GM06990 (cell line): ENCODE measurements around the gene IPPK.

ENCODE experiments used
- DNase-seq: peaks from one replicate; pipeline ENCODE4 v3.0.0-alpha.2; 2011; ENCODE audit not compliant: insufficient read length; ENCODE audit errors: extremely low read depth
- H3K27me3 ChIP-seq: replicated peaks from 2 replicates; pipeline ENCODE4 v1.6.0; 2011; ENCODE audit warnings: low read length; ENCODE audit not compliant: control insufficient read depth, insufficient read depth
- H3K36me3 ChIP-seq: 2 replicates; pipeline ENCODE4 v1.5.1; 2011; ENCODE audit warnings: low read length; ENCODE audit not compliant: control insufficient read depth, insufficient read depth
- H3K4me3 ChIP-seq: replicated peaks from 2 replicates; pipeline ENCODE4 v1.5.1; 2011; ENCODE audit warnings: low read depth, mild to moderate bottlenecking, control low read depth, low read length
- CTCF ChIP-seq: IDR thresholded peaks from 2 replicates; pipeline ENCODE4 v1.5.1; 2011; ENCODE audit warnings: low read length, control low read depth, mild to moderate bottlenecking, inconsistent platforms; ENCODE audit not compliant: insufficient read depth, poor library complexity, severe bottlenecking

Gene IPPK

DNA sequence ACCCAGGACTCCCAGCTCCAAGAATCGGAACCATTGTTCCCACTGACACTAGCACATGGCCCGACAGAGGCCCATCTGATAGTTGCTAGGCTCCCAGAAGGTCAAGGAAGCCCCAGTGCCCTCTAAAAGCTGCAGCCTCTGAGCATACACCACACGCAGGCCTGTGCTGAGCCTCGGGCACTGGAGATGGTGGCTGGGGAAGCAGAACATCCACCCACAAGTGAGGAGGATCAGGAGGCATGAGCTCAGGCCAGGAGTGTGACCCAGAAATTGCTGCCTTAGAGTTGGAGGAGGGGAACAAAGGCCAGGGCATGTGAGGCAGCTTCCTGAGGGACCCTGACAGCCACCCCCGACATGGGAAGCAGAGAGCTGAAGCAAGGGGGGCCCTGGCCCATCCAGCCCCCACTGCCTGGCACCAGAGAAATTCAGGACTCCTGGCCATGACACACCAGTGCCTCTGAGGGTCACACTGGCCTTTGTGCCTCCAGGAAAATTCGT lies 21.4 kb downstream of the IPPK start:
- Histone ChIP-seq H3K4me3 (no peak overlapping the region), H3K36me3 (peaks cover 17% of the 10 kb centered on the region)

DNA sequence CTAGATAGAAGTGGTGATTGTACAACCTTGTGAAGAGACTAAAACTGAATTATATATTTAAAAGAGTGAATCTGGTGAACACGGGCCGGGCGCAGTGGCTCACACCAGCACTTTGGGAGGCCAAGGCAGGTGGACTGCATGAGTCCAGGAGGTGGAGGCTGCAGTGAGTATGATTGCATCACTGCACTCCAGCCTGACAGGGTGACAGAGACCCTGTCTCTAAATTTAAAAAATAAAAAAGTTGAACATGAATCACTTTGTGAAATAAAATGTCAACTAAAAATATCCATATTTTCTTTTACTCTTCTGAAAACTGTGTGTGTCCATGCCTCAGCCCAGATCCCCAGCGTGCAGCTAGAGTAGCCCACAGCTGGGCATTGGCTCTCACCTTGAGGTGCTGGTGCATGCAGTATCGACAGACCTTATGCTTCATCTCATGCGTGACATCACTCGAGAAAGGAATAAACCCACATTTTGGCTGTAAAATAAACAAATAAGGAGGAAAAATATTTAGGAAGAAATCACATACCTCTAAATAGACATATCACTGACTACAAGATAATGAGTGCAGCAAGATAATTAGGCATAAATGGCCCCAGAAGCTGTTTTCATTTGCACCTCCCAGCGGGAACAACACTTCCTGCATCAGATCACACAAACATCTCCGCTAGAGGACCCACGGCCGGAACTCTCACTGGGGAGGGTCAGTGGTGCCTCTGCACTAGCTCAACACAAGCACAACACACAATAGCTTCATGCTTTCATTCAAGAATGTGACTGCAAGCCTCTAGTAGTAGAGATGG lies 22.1 kb downstream of the IPPK start:
- Histone ChIP-seq H3K27me3 (no peaks in the 10 kb centered on the region), H3K4me3 (no peak overlapping the region), H3K36me3 (peaks cover 17% of the 10 kb centered on the region)
- no peak for DNase-seq
- TF ChIP-seq CTCF, result no peak

More for the DNA sequence above, 21.4 kb downstream of the IPPK start:
- no peak for DNase-seq
- TF ChIP-seq CTCF, result no peak
- H3K27me3 ChIP-seq, result no peaks in the 10 kb centered on the region

DNA sequence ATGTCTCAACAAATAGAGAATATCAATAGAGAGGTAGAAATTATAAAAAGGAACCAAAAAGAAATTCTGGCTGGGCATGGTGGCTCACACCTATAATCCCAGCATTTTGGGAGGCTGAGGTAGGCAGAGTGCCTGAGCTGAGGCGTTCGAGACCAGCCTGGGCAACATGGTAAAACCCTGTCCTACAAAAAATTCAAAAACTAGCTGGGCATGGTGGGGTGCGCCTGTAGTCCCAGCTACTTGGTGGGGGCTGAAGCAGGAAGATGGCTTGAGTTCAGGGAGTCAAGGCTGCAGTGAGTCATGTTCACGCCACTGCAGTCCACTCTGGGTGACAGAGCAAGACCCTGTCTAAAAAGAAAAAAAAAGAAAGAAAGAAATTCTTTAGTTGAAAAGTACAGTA lies 24.9 kb downstream of the IPPK start:
- Histone ChIP-seq H3K27me3 (no peaks in the 10 kb centered on the region), H3K36me3 (peaks cover 31% of the 10 kb centered on the region), H3K4me3 (no peak overlapping the region)
- no peak for TF ChIP-seq CTCF
- no peak for DNase-seq

DNA sequence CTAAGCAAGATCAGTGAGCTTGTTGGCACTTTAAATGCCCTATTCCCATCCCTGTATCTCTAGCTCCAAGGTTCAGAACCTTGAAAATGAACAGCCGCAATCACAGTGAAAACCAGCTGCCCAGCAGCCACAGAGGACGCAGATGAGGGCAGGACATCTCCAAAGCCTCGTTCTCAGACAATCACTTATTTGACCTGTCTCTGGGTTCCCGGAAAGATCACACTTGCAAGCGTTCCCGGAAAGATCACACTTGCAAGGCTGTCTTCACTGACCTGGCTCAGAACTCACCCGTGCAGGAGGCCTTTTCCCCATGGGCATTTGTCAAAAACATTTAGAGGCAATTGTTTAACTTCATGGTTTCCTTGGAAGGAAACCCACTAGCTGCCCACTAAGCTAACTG lies 25.7 kb downstream of the IPPK start:
- Histone ChIP-seq H3K4me3 (no peak overlapping the region), H3K36me3 (peaks cover 33% of the 10 kb centered on the region), H3K27me3 (no peaks in the 10 kb centered on the region)
- no peak for DNase-seq
- TF ChIP-seq CTCF, result no peak

DNA sequence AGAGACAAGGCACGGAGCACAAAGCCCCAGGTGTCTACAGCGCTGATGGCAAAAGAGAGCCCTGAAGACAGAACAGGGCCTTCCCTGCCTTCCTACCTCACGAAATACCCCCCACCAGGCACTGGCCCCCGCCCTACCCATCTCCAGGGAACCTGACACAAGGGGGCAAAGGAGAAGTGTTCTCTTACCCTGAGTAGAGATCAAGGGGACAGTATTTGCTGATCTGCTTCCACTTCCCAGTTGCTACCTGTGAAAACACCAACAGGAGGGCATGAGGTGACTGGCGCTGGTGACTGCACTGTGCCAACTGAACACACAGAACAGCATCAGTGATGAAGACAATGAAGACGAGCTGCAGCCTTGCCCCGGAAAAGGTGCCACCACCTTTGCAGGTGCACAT lies 27.4 kb downstream of the IPPK start:
- no peak for DNase-seq
- no peak for TF ChIP-seq CTCF

More for the DNA sequence above, 27.4 kb downstream of the IPPK start:
- Histone ChIP-seq H3K27me3 (no peaks in the 10 kb centered on the region), H3K36me3 (peaks cover 35% of the 10 kb centered on the region), H3K4me3 (no peak overlapping the region)
